IMR-90 (cell line): ENCODE results near the gene CPSF2. TPM values are rescaled to one million over a fixed set of nuclear protein-coding genes. Genes with fewer than 3 reads are reported as not detected.

Source experiments
- ATAC-seq: fragments of 200-7000 bp; cut with Tn5 transposase; 2 replicates; pipeline ENCODE4 v1.9.1; 2020; ENCODE audit warnings: low read depth, mild to moderate bottlenecking, moderate library complexity
- BruUV-seq: library from RNA; stranded (reverse); fragments of 400-500 nt; replicated peaks from 2 replicates; lab custom pipeline; 2021; lab: Mats Ljungman, UMichigan
- CTCF ChIA-PET: fragments of 300-600 bp; formaldehyde crosslinking; extraction: SDS; loops from one replicate; lab custom pipeline; 2021; ENCODE audit warnings: antibody characterized with exemption; lab: Yijun Ruan, JAX
- POLR2A ChIA-PET: fragments of 300-600 bp; sonication (Branson Sonifier 250); formaldehyde crosslinking; loops from one replicate; lab custom pipeline; 2022; ENCODE audit warnings: antibody characterized with exemption; ENCODE audit not compliant: unreplicated experiment; lab: Charles Lee
- DNase-seq: peaks from one replicate; pipeline ENCODE4 v3.0.0; 2013
- H2AFZ ChIP-seq: replicated peaks from 2 replicates; pipeline ENCODE3; 2013; ENCODE audit warnings: low read length, mild to moderate bottlenecking; ENCODE audit not compliant: poor library complexity
- H2AK5ac ChIP-seq: 2 replicates; pipeline ENCODE4 v1.6.1; 2013; ENCODE audit warnings: low read depth, low read length, inconsistent platforms
- H2AK9ac ChIP-seq: replicated peaks from 2 replicates; pipeline ENCODE3; 2013; ENCODE audit warnings: mild to moderate bottlenecking, low read depth, low read length, moderate library complexity; ENCODE audit not compliant: poor library complexity
- H2BK120ac ChIP-seq: 2 replicates; pipeline ENCODE4 v1.6.1; 2013; ENCODE audit warnings: low read depth, low read length, inconsistent platforms
- H2BK15ac ChIP-seq: 3 replicates; pipeline ENCODE4 v1.6.1; 2013; ENCODE audit warnings: low read depth, low read length, inconsistent platforms
- H2BK20ac ChIP-seq: 2 replicates; pipeline ENCODE4 v1.6.1; 2013; ENCODE audit warnings: low read depth, mild to moderate bottlenecking, inconsistent platforms, low read length, moderate library complexity
- H2BK5ac ChIP-seq: 2 replicates; pipeline ENCODE4 v1.6.1; 2013; ENCODE audit warnings: mild to moderate bottlenecking, low read depth, low read length, inconsistent platforms; ENCODE audit not compliant: poor library complexity, severe bottlenecking
- H3K14ac ChIP-seq: replicated peaks from 2 replicates; pipeline ENCODE4 v1.6.1; 2013; ENCODE audit warnings: low read depth, low read length, inconsistent platforms
- H3K18ac ChIP-seq: 2 replicates; pipeline ENCODE4 v1.6.1; 2013; ENCODE audit warnings: low read depth, low read length, control low read depth
- H3K23ac ChIP-seq: 2 replicates; pipeline ENCODE4 v1.6.1; 2013; ENCODE audit warnings: low read depth, low read length, inconsistent platforms
- H3K27ac ChIP-seq: 2 replicates; pipeline ENCODE4 v1.5.1; 2013; ENCODE audit warnings: mild to moderate bottlenecking, control low read depth, low read length; ENCODE audit not compliant: insufficient read depth
- H3K27me3 ChIP-seq: 2 replicates; pipeline ENCODE4 v1.6.1; 2013; ENCODE audit warnings: low read length; ENCODE audit not compliant: control insufficient read depth, insufficient read depth
- H3K36me3 ChIP-seq: 2 replicates; pipeline ENCODE4 v1.6.1; 2013; ENCODE audit warnings: low read length, mixed read lengths; ENCODE audit not compliant: control insufficient read depth, insufficient read depth
- H3K4ac ChIP-seq: 2 replicates; pipeline ENCODE4 v1.6.1; 2013; ENCODE audit warnings: low read depth, low read length, inconsistent platforms
- H3K4me1 ChIP-seq: 2 replicates; pipeline ENCODE4 v1.6.1; 2013; ENCODE audit warnings: low read length, mixed read lengths; ENCODE audit not compliant: control insufficient read depth, insufficient read depth
- H3K4me2 ChIP-seq: 2 replicates; pipeline ENCODE4 v1.6.1; 2013; ENCODE audit warnings: low read depth, mild to moderate bottlenecking, control low read depth, low read length, moderate library complexity
- H3K4me3 ChIP-seq: 2 replicates; pipeline ENCODE4 v1.5.1; 2013; ENCODE audit warnings: low read depth, mild to moderate bottlenecking, control low read depth, low read length, moderate library complexity; ENCODE audit not compliant: insufficient read depth
- H3K56ac ChIP-seq: 2 replicates; pipeline ENCODE4 v1.6.1; 2013; ENCODE audit warnings: low read length, inconsistent platforms; ENCODE audit not compliant: insufficient read depth; ENCODE audit errors: extremely low read depth
- H3K79me1 ChIP-seq, 2 experiments: 2 replicates each; pipeline ENCODE4 v1.6.1; 2013; ENCODE audit warnings: low read length in 2 of 2, inconsistent platforms in 1 of 2, low read depth in 1 of 2
- H3K9ac ChIP-seq: 2 replicates; pipeline ENCODE4 v1.6.1; 2013; ENCODE audit warnings: low read depth, low read length, control low read depth
- H3K9me1 ChIP-seq: 2 replicates; pipeline ENCODE4 v1.6.1; 2013; ENCODE audit warnings: low read length, inconsistent platforms; ENCODE audit not compliant: insufficient read depth
- H3K9me3 ChIP-seq: 2 replicates; pipeline ENCODE4 v1.6.1; 2013; ENCODE audit warnings: low read length; ENCODE audit not compliant: control insufficient read depth, insufficient read depth
- H4K20me1 ChIP-seq: 2 replicates; pipeline ENCODE4 v1.6.1; 2013; ENCODE audit warnings: low read length, inconsistent platforms; ENCODE audit not compliant: insufficient read depth
- H4K5ac ChIP-seq: 2 replicates; pipeline ENCODE4 v1.6.1; 2013; ENCODE audit warnings: mild to moderate bottlenecking, low read depth, low read length, control low read depth
- H4K8ac ChIP-seq, 2 experiments: 2 replicates each; pipeline ENCODE4 v1.6.1; 2013; ENCODE audit warnings: low read depth in 2 of 2, low read length in 2 of 2, control low read depth in 1 of 2, inconsistent platforms in 1 of 2
- H4K91ac ChIP-seq: 2 replicates; pipeline ENCODE4 v1.6.1; 2013; ENCODE audit warnings: low read depth, low read length, inconsistent platforms; ENCODE audit not compliant: insufficient read depth
- CEBPB ChIP-seq: IDR thresholded peaks from 2 replicates; pipeline ENCODE4 v1.6.1; 2012; ENCODE audit warnings: low read depth, low read length, improper control_type of control experiment
- FOS ChIP-seq: fragments of 150-350 bp; IDR thresholded peaks from 2 replicates; pipeline ENCODE4 v1.6.1; 2016; ENCODE audit warnings: low read depth, low read length
- MAFK ChIP-seq: IDR thresholded peaks from 2 replicates; pipeline ENCODE4 v1.6.1; 2012; ENCODE audit warnings: low read depth, low read length, improper control_type of control experiment
- MAZ ChIP-seq: IDR thresholded peaks from 2 replicates; pipeline ENCODE4 v1.6.1; 2012; ENCODE audit warnings: low read depth, mild to moderate bottlenecking, low read length, improper control_type of control experiment, moderate library complexity, borderline replicate concordance
- NFE2L2 ChIP-seq: fragments of 150-350 bp; IDR thresholded peaks from 2 replicates; pipeline ENCODE4 v1.6.1; 2016; ENCODE audit warnings: low read depth, mild to moderate bottlenecking, low read length
- POLR2A ChIP-seq: IDR thresholded peaks from 2 replicates; pipeline ENCODE4 v1.6.1; 2012; ENCODE audit warnings: mild to moderate bottlenecking, low read depth, low read length
- RAD21 ChIP-seq: IDR thresholded peaks from 2 replicates; pipeline ENCODE4 v1.6.1; 2012; ENCODE audit warnings: low read length, improper control_type of control experiment
- RCOR1 ChIP-seq: IDR thresholded peaks from 2 replicates; pipeline ENCODE4 v1.6.1; 2012; ENCODE audit warnings: mild to moderate bottlenecking, low read length, improper control_type of control experiment; ENCODE audit not compliant: insufficient replicate concordance
- SMC3 ChIP-seq: fragments of 150-350 bp; IDR thresholded peaks from 2 replicates; pipeline ENCODE4 v1.6.1; 2016; ENCODE audit warnings: low read depth, mild to moderate bottlenecking, antibody characterized with exemption, low read length, moderate library complexity
- WGBS, 2 experiments: methylation state at CpG; one replicate each; pipeline versions ENCODE4 v1.1.5 to v1.1.7; 2013; ENCODE audit warnings: missing lambda C conversion rate in 2 of 2; ENCODE audit not compliant: insufficient read length in 1 of 2; ENCODE audit errors: extremely low coverage in 2 of 2; 5-methylcytosine and 5-hydroxymethylcytosine counted together
- dilution Hi-C: fragments of 300-500 bp; cut with HindIII; formaldehyde crosslinking; loops from one replicate; pipeline ENCODE4 v1.14.3; 2018; ENCODE audit warnings: low sequenced_read_pairs; ENCODE audit not compliant: unreplicated experiment
- in situ Hi-C: fragments of 300-500 bp; cut with MboI; formaldehyde crosslinking; loops from 3 replicates; pipeline ENCODE4 v1.14.3; 2019; ENCODE audit warnings: low sequenced_read_pairs, inconsistent platforms, mixed read lengths
- intact Hi-C: fragments of 100-400 bp; cut with micrococcal nuclease; formaldehyde crosslinking; loops from 2 replicates; pipeline ENCODE4 v1.10.0; 2022
- polyA plus RNA-seq, 3 experiments: library from polyadenylated mRNA; depleted of rRNA; stranded (reverse); fragments of >200 nt; gene quantifications; 2 replicates each; pipeline ENCODE4 v1.2.3, GENCODE V29; 2012; ENCODE audit warnings: low replicate concordance in 1 of 3
- total RNA-seq: library from RNA; depleted of rRNA; stranded (reverse); fragments of >200 nt; gene quantifications from 2 replicates; pipeline ENCODE4 v1.2.3, GENCODE V29; 2012
- TF ChIP-seq, protein P1 (sequence below): fragments of 150-350 bp; IDR thresholded peaks from 2 replicates; pipeline ENCODE4 v1.6.1; 2016; ENCODE audit warnings: low read depth, mild to moderate bottlenecking, low read length, moderate library complexity, borderline replicate concordance
- TF ChIP-seq, protein P2 (sequence below): conservative IDR thresholded peaks from 2 replicates; pipeline ENCODE4 v1.5.1; 2012; ENCODE audit warnings: mild to moderate bottlenecking, low read depth, low read length, improper control_type of control experiment
- TF ChIP-seq, protein P3 (sequence below): fragments of 150-350 bp; IDR thresholded peaks from 2 replicates; pipeline ENCODE4 v1.6.1; 2017; ENCODE audit warnings: mild to moderate bottlenecking, antibody characterized with exemption, low read length, low read depth

Gene CPSF2
- total and polyA plus RNA-seq, 2 of the 4 experiments (the other 2 are of a cell fraction) = 18.5 to 30.6 TPM

DNA sequence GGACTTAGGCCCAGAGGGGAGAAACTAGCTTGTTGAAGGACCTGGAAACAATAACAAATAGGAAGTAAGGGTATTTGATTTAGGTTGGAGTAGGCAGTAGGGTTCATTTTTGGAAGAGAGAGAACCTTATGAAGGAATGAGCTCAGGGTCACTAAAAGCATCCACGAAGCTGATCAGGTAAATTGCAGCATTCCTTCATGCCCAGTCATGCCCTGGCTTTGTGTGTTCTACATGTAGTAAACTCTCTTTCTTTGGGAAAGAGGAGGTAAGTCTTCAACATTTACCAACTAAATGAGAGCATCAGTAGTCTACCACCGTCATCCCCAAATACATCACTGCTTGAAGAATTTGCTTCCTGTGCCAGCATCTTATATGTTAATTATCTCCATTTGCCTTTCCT is 54.7 kb downstream of the CPSF2 start:
- Histone ChIP-seq H3K27me3 (no peaks in the 10 kb centered on the region), H3K4ac (no peak overlapping the region), H3K79me1 (no peaks in the 10 kb centered on the region), H3K36me3 (no peaks in the 10 kb centered on the region), H3K9ac (no peak overlapping the region), H3K4me1 (peaks cover 2% of the 10 kb centered on the region), H2AK9ac (no peak overlapping the region), H3K9me3 (no peaks in the 10 kb centered on the region), H3K9me1 (no peaks in the 10 kb centered on the region), H4K20me1 (no peaks in the 10 kb centered on the region), H2BK120ac (no peak overlapping the region), H3K27ac (no peak overlapping the region), H4K5ac (no peak overlapping the region), H2BK5ac (no peak overlapping the region), H3K4me2 (no peak overlapping the region), H3K18ac (no peak overlapping the region), H2BK15ac (no peak overlapping the region), H3K4me3 (no peak overlapping the region), H3K14ac (no peak overlapping the region), H4K8ac (no peak overlapping the region), H2AFZ (no peak overlapping the region), H2BK20ac (no peak overlapping the region), H3K23ac (no peak overlapping the region), H3K56ac (no peak overlapping the region), H4K91ac (no peak overlapping the region), H2AK5ac (no peak overlapping the region)
- intact Hi-C loops = no loop called here
- ChIA-PET CTCF (no interaction called here), POLR2A (no interaction called here)
- no TSS peak for BruUV-seq
- dilution Hi-C loops = no loop called here
- TF ChIP-seq RCOR1 = no peak
- no peak for TF ChIP-seq NFE2L2
- TF ChIP-seq MAZ = no peak
- no peak for TF ChIP-seq MAFK
- TF ChIP-seq FOS = no peak
- TF ChIP-seq, protein P1, sequence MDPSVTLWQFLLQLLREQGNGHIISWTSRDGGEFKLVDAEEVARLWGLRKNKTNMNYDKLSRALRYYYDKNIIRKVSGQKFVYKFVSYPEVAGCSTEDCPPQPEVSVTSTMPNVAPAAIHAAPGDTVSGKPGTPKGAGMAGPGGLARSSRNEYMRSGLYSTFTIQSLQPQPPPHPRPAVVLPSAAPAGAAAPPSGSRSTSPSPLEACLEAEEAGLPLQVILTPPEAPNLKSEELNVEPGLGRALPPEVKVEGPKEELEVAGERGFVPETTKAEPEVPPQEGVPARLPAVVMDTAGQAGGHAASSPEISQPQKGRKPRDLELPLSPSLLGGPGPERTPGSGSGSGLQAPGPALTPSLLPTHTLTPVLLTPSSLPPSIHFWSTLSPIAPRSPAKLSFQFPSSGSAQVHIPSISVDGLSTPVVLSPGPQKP = no peak
- TF ChIP-seq, protein P2, sequence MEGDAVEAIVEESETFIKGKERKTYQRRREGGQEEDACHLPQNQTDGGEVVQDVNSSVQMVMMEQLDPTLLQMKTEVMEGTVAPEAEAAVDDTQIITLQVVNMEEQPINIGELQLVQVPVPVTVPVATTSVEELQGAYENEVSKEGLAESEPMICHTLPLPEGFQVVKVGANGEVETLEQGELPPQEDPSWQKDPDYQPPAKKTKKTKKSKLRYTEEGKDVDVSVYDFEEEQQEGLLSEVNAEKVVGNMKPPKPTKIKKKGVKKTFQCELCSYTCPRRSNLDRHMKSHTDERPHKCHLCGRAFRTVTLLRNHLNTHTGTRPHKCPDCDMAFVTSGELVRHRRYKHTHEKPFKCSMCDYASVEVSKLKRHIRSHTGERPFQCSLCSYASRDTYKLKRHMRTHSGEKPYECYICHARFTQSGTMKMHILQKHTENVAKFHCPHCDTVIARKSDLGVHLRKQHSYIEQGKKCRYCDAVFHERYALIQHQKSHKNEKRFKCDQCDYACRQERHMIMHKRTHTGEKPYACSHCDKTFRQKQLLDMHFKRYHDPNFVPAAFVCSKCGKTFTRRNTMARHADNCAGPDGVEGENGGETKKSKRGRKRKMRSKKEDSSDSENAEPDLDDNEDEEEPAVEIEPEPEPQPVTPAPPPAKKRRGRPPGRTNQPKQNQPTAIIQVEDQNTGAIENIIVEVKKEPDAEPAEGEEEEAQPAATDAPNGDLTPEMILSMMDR = no peak
- no peak for TF ChIP-seq RAD21
- TF ChIP-seq POLR2A = no peak
- TF ChIP-seq CEBPB = no peak
- no peak for TF ChIP-seq SMC3
- TF ChIP-seq, protein P3, sequence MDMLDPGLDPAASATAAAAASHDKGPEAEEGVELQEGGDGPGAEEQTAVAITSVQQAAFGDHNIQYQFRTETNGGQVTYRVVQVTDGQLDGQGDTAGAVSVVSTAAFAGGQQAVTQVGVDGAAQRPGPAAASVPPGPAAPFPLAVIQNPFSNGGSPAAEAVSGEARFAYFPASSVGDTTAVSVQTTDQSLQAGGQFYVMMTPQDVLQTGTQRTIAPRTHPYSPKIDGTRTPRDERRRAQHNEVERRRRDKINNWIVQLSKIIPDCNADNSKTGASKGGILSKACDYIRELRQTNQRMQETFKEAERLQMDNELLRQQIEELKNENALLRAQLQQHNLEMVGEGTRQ = no peak
- in situ Hi-C loops = no loop called here
- WGBS, 2 experiments = no CpG with 5 or more reads among the region's 2 CpGs
- ATAC-seq (no peak), DNase-seq (no peak)
